Measurements from ENCODE around the gene CSRP3.

DNA sequence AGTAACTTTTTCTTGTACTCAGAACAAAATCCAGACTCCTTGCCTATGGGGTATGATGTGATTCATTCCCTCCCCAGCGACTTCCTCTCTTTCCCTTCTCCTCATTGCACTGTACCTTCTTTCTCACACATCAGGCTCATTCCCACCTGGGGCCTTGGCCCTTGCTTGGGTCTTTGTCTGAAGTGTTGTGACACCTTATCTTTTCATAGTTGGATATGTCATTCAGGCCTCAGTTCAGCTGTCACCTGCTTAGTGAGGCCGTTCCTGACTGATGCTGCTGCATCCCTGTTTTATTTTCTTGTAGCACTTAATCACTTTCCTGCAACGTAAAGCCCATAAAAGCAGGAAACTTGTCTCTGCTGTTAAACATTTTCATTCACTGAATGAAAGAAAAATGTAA lies 44.9 kb downstream of the CSRP3 start:
- TF ChIP-seq, protein P1, sequence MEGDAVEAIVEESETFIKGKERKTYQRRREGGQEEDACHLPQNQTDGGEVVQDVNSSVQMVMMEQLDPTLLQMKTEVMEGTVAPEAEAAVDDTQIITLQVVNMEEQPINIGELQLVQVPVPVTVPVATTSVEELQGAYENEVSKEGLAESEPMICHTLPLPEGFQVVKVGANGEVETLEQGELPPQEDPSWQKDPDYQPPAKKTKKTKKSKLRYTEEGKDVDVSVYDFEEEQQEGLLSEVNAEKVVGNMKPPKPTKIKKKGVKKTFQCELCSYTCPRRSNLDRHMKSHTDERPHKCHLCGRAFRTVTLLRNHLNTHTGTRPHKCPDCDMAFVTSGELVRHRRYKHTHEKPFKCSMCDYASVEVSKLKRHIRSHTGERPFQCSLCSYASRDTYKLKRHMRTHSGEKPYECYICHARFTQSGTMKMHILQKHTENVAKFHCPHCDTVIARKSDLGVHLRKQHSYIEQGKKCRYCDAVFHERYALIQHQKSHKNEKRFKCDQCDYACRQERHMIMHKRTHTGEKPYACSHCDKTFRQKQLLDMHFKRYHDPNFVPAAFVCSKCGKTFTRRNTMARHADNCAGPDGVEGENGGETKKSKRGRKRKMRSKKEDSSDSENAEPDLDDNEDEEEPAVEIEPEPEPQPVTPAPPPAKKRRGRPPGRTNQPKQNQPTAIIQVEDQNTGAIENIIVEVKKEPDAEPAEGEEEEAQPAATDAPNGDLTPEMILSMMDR (conservative IDR thresholded peaks at IDR 0.05; ENCODE audit: low read length): no peak
- TF ChIP-seq EZH2phosphoT487 (IDR thresholded peaks at IDR 0.05; ENCODE audit: borderline replicate concordance): no peak

Measured in Loucy (cell line).